C4-2B (cell line): ENCODE data around the gene OR5B3.

Experiments used
- ZFX ChIP-seq: fragments of 450-650 bp; IDR thresholded peaks from 2 replicates; pipeline ENCODE4 v1.6.1; 2017
- TF ChIP-seq, protein P1 (sequence below): fragments of 450-650 bp; conservative IDR thresholded peaks from 2 replicates; pipeline ENCODE4 v1.5.1; 2017; ENCODE audit warnings: mild to moderate bottlenecking

GRCh38 chr11:58354727-58355126 is 51.9 kb downstream of the OR5B3 start:
- TF ChIP-seq, protein P1, sequence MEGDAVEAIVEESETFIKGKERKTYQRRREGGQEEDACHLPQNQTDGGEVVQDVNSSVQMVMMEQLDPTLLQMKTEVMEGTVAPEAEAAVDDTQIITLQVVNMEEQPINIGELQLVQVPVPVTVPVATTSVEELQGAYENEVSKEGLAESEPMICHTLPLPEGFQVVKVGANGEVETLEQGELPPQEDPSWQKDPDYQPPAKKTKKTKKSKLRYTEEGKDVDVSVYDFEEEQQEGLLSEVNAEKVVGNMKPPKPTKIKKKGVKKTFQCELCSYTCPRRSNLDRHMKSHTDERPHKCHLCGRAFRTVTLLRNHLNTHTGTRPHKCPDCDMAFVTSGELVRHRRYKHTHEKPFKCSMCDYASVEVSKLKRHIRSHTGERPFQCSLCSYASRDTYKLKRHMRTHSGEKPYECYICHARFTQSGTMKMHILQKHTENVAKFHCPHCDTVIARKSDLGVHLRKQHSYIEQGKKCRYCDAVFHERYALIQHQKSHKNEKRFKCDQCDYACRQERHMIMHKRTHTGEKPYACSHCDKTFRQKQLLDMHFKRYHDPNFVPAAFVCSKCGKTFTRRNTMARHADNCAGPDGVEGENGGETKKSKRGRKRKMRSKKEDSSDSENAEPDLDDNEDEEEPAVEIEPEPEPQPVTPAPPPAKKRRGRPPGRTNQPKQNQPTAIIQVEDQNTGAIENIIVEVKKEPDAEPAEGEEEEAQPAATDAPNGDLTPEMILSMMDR, result no peak
- TF ChIP-seq ZFX, result no peak
